HG03460 (cell line): Measurements from ENCODE around the gene FIBCD1.

Experiments
- ATAC-seq: cut with Tn5 transposase; IDR thresholded peaks from one replicate; pipeline ENCODE4 v1.9.1; 2021; ENCODE audit not compliant: unreplicated experiment

Gene FIBCD1

DNA sequence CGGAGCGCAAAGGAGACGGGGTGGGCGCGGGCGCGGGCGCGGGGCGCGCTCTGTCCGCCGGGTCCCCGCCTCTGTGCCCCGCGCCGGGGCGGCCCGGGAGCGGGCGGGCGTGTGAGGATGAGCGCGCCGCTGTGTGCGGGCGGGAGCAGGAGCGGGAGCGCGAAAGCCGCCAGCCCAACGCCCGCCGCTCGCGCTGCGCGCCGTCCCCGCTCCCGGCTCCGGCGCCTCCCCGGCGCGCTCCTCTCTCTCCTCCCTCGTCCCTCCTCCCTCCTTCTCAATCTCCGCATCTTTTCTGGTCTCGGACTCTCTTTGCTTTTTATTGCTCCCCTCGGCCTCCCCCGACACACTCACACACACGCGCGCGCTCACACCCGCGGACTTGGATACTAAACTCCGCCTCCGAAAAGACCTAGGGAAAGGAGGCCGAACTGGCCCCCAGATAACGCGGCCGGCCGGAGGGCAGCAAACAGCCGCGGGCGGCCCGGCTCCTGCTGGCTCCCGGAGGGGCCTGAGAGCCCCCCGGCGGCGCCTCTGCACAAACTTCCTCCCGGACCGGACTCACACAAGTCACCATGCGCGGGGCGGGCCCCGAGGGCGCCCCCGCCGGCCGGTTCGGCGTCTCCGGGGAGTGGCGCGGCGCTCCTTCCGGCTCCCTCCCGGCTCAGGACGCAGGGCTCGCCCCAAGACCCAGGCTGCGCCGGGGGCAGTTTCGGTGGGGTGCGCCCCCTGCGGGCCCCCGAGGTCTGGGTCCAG is at the start of gene FIBCD1:
Gene FIBCD1, minus strand, starts transcription at position 596 of the 753 bp plus-strand sequence. CDS start 640 bp downstream, outside the sequence.
- ATAC-seq, result no peak

- ATAC-seq, result no peak
Measured at GRCh38 chr9:130988400-130988747, 49.3 kb upstream of the FIBCD1 start.

DNA sequence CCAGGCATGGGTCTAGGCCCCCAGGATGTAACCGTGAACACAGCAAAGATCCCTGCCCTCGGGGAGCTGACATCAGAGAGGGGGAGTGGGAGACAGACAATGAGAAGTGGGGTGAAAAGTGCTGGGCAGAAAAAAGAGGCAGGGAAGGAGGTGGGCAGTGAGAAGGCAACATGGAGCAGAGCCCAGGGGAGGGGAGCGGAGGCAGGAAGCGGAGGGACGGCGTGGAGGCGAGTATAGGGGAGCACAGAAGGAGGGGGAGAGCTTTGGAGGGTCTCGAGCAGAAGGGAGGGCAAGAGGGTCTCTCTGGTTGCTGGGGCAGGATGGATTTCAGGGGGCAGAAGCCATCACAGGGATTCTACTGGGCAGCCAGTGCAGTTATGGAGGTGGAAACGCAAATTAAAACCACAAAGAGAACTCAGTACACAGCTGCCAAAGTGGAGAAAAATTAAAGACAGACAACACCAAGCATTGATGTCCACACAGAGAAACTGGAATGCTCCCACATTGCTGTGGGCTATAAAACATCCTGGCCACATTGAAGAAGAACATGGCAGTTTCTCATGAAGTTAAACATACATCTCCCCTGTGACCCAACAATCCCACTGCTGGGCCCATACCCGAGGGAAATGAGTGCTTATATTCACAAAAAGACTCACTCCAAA is 48.8 kb upstream of the FIBCD1 start:
- no peak for ATAC-seq

GRCh38 chr9:130987054-130987453 is 48.0 kb upstream of the FIBCD1 start:
- no peak for ATAC-seq

- no peak for ATAC-seq
Measured at GRCh38 chr9:130986356-130986965, 47.4 kb upstream of the FIBCD1 start.

DNA sequence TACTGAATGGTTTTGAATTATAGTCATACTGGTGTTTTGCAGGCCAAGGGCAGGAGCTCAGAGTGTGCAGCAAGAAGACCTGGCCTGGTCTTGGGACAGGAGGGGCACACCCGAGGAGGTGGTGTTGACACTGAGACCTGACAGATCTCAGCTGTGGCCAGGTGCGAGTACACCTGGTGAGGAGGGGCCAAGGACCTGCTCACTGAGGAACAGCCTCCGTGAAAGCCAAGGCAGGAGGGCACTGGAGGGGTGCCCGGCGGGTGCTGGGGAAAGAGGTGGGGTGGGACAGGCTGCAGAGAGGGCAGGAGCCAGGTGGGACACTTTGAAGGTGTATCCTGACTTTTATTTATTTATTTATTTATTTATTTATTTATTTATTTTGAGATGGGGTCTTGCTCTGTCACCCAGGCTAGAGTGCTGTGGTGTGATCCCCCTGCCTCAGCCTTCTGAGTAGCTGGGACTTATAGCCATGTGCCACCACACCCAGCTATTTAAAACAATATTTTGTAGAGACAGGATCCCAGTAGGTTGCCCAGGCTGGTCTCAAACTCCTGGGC is 46.6 kb upstream of the FIBCD1 start:
- ATAC-seq, result no peak

GRCh38 chr9:130985029-130985428 is 46.0 kb upstream of the FIBCD1 start:
- ATAC-seq, result no peak

DNA sequence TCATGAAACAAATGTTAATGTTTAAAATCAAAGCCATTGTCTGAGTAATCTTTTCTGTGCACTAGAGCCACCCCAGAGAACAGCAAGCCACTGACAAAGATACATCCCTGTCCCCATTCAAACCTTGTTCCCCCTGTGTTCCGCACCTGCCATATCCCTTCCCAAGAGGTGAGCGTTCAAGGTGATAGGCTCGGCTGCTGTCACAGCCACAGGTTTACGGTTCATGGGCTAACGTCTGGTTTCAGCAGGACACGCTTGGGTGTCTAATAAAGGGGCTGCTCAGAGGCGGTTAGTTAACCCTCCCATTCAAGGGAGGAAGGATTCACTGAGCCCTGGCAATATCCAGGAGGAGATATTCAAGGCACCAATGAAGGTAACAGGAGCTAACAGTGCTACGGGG is 45.5 kb upstream of the FIBCD1 start:
- ATAC-seq, result no peak

GRCh38 chr9:130983970-130984369 is 44.9 kb upstream of the FIBCD1 start:
- ATAC-seq, result no peak

DNA sequence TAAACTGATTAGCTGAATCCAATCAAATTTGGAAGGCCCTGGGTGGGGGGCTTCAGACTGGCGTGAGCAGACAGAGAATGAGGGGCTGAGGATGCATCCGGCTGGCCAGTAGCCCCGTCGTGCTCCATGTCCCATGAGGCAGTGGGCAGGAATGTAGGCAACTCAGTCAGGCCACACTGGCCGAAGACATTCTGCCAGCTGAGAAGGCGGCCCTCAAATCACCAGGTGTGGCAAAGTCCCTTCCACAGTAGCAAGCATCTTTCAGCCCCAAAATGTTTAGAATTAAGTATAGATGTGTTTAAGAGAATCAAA is 44.3 kb upstream of the FIBCD1 start:
- ATAC-seq, result no peak

GRCh38 chr9:130982636-130983358 is 43.8 kb upstream of the FIBCD1 start:
- ATAC-seq, result no peak

DNA sequence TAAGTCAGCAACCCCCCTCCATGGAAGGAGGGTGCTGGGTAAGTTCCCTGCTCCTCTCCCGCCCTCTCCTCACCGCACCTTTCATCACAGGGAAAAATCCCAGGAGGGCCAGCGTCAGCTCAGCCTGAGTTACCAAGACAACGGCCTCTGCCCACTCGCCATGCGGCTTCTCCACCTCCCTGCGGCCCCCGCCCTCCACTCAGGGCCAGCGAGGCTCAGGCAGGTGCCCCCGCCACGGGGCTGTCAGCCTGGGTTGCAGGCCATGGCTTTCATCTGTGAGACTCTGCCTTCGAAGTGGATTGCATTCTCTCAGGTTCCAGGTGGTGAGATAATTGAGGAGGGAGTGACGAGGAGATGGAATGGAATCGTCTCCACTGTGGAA is 42.7 kb upstream of the FIBCD1 start:
- ATAC-seq, result no peak

DNA sequence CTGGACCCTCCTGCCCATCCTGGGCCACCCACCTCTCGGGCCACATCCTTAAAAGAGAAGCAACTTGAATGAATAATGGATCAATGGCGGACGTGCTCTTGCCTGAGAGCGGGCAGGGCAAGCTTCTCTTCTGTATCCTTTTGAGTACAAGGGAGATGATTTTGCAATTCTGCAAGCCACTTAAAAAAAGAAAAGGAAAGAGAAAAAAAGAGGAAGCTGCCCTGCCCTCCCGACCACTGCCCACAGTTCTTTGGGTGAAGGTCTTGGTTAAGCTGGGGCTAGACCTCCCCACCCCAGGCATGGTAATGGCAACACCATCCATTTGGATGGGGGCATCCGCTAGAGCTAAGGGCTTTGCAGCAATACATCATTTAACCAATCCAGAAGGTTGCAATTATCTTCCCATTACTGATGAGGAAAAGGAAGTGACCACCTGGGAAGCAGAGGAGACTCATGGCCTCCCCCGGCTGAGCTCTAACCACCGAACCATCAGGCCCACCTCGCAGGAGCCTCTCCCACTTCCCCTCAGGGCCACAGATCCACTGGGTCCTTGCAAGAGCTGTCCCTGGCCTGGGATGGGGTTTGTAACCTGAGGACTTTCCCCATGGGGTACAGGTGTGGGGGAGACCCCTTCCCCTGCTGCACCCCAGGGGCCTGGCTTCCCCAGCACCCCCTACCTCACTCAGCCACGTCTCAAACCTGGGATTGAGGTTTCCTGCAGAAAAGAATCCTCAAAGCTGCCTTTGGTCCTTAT is 42.1 kb upstream of the FIBCD1 start:
- ATAC-seq, result no peak

DNA sequence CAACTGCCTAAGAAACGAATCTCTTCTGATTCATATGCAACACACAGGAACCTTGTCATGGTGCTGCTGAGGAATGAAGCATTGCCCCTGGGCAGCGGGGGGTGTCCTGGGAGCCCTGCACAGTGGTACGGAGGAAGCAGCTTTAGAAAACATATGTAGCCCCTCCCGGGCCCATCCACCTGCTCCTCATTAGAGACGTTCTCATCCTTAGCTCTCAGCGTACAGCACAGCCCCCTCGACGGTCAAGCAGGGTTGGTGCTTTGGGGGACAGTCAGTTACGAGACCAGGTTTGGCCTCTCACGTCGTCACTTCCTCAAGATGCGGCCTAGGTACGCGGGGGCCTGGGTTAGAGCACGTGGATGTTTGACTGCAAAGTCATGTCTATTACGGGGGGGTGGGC is 41.5 kb upstream of the FIBCD1 start:
- ATAC-seq, result no peak

DNA sequence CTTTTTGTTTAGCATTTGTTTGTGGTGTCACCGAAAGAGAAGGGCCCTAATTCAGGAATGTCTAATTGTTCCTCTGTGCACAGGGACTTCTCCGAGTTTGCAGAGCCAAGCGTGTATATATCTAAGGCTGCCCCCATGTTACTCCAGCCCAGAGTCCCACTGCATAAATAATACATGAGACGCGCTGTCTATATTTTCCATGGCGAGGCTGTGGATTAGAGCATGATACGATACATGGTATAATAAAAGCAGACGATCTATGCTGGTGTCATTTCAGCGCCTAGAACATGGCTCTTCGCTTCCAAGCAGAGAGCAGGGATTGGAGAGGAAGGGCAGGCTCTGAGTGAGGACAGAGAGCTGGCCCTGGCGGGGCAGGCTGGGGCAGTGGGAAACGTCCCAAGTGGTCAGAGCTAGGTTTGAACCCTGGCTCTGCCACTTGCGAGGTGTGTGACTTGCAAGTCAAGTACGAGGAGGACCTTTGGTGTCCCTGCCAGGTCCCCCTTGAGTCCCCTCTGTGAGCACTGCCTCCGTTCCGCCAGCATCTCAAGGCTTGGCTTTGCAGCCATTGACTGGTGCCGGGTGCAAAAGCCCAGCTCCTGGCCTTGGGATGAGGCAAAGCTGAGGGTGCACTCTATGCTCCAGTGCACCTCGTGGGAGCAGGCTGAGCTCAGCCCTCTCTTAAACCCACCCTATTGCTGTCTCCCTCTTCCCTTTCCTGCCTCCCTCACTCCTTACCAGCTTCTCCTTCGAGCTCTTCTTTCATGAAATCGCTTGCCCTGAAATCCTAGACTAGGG is 40.7 kb upstream of the FIBCD1 start:
- no peak for ATAC-seq

DNA sequence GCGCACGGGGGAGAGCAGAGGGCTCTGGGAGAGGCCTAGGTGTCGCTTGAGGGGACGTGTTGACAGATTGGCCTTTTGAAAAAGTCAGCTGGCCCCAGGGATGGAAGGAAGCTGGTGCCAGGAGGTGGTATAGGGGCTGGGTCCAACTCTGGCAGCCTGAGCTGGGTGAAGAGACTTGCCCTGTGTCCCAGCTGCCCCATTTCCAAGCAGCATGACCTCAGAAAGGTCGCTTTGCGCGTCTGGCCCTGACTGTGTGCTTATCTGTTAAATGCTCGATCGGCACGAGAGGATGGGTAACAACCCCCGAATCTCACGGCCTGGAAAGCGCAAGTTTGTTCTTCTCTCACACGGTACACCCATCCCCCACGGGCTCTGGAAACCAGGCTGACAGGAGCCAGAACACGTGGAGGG is 38.8 kb upstream of the FIBCD1 start:
- ATAC-seq, result no peak

DNA sequence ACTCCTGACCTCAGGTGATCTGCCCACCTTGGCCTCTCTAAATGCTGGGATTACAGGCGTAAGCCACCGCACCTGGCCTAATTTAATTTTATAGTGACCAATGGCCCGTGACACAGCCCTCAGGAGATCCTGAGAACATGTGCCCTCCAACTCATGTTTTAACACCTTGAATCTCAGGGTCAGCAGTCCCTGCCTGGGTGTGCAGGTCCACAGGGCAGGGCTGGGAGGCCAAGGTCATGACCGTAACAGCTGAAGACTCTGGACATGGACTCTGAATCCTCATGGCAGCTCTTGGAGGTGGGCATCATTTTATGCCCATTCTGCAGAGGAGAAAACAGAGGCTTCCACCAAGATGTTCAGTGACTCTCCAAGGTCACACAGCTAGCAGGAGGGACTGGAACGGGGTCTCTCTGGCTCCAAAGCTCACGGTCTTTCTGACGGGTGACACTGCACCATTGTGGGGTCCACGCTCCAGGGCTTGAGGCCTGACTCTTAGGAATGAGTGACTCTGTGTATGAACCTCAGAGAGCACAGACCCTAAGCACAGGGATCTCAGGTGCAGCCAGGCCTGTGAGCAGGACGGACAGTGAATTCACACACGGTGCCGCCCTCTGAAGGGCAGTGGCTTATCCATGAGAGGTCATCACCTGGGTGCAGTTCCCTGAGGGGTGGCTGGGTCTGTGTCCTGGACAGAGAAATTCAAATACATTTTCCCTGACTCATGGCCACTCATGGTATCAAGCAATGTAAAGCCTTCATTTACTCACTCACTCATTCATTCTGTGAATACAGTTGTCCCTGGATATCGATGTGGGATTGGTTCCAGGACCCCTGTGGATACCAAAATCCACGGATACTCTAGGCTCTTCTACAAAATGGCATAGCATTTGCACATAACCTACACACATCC is 37.1 kb upstream of the FIBCD1 start:
- no peak for ATAC-seq

DNA sequence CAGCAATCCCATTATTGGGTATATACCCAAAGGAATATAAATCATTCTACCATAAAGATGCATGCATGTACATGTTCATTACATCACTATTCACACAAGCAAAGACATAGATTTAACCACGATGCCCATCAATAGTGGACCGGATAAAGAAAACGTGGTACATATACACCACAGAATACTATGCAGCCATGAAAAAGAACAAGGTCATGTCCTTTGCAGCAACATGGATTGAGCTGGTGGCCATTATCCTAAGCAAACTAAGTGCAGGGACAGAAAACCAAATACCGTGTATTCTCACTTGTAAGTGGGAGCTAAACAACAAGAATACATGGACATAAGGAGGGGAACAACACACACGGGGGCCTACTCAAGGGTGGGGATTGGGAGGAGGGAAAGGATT is 36.1 kb upstream of the FIBCD1 start:
- ATAC-seq, result no peak

DNA sequence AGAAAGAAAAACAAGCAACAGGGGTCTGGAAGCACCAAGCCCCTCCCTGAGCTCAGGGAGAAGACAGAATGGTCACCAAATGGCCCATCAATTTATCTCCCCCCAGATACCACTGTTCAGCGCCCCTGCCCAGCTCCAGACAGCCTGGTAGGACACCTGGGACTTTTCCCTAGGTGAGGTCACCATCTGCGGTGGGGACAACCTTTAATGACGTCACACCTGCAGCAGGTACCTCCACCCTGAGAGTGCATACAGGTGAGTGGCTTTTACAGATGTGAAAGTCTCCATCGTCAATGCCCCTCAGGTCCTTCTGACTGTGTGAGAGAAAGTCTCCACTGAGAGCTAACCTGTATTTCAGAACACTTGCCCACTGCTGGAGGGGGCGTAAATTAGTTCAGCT is 35.6 kb upstream of the FIBCD1 start:
- no peak for ATAC-seq
